ENCODE results near the gene DHRSX.
"Not testable (repeated sequence)": the region's sequence is repeated elsewhere in the genome, so short reads cannot be mapped to it uniquely, and the experiment has no call there.

The DHRSX gene

GRCh38 chrX:2497961-2498780 lies 2.6 kb downstream of the DHRSX start:
- no peak for DNase-seq

DNA sequence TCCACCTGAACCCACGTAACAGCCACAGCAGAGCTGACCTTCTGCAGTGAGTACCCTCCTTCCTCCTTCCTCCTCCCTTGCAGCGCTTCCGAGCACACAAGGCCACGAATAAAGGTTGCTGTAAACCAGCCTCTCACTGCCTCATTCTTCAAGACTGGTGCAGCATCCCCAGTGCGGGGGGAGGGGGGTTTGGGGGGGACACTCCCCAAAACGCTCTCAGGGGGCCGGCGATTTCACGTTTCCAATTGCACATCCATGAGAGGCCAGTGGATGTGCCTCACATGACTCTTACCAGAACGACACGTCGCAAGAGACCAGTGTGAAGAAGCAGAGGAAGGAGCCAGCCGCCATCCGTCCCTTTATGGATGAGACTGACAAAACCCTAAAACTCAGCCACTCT lies 5.2 kb downstream of the DHRSX start:
- no peak for DNase-seq

- no peak for DNase-seq
These were observed 8.1 kb downstream of the DHRSX start for GRCh38 chrX:2492531-2493218.

GRCh38 chrX:2490634-2491033 lies 10.1 kb downstream of the DHRSX start:
- DNase-seq: no peak

DNA sequence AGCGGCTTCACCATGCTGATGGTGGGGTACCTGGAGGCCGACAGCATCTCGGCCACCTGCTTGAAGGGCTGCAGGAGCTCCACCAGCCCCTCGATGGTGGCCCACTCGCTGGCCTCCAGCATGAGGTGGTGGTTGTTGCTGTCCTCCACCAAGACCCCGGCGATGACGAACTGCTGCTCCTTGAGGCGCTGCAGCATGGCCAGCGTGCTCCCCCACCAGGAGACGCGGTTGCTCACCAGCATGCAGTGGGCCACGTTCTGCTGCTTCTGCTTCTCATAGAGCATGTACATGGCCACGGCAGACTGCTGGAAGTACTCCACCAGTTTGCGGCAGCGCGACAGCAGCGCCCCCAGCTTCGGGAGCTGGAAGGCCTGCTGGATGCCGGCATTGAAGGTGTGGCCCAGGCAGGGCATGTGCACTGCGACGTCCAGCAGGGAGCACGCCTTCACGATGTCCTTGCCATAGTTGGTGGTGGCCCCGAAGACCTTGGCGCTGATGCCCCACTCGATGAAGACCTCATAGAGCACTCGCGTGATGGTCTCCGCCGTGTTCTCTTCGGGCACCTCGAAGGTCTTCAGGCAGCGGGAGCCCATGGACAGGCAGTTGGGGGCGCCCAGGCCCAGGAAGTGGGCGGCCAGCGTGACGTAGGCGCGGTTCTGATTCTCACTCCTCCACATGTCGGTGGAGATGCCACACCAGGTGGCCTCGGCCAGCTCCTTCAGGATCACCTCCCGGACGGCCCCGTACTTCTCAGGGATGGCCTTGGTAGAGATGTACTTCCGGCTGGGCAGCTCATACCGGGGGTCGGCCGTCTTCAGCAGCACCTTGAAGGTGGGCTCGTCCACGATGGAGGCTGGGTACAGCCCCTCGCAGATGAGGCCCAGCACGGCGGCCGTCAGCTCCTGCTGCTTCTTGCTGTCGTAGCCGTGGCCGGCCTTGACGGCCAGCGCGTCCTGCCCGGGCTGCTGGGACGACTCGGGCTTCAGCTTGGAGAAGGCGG lies 11.0 kb downstream of the DHRSX start:
- DNase-seq: no peak

GRCh38 chrX:2488621-2489285 lies 12.0 kb downstream of the DHRSX start:
- DNase-seq: no peak

DNA sequence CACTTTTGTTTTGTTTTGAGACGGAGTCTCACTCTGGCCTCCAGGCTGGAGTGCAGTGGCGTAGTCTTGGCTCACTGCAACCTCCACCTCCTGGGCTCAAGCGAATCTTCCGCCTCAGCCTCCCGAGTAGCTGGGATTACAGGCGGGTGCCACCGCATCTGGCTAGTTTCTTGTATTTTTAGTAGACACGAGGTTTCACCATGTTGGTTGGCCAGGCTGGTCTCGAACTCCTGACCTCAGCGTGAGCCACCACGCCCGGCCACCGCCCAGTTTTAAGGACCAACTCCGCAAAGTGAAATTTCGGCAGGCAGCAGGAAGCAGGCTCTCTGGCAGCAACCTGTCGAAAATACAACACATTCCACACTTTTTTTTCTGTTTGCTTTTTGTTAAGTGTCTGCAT lies 13.4 kb downstream of the DHRSX start:
- DNase-seq: no peak

DNA sequence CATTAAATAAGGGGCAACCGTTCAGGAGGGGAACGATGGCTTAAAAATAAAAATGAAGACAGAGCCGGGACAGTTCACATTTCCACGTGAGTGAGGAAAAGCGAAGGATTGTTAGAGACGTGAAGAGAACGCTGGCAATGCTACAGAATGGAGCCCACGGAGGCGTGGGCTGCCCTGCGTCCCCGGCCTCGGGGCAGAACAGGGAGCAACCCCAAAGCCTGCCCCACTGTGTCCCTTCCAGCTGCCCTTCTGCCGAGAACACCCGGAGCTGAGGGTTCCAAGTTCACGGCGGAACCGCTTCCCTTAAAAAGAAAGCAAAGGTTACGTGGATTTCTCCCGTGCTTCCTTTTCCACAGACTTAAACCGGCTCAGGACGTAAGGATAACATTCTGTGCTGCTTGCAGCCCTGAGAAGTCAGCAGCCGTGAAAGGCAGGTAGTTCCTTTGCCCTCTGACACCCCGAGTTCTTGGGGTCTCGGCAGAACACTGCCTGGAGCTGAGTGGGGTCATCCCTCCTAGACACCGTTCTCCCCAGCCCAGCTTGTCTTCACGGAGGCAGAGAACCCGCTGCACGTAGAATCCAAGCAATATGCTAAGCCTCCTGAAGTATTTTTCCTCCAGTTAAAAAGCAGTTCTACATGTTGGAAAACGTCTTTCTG lies 14.2 kb downstream of the DHRSX start:
- DNase-seq: no peak

DNA sequence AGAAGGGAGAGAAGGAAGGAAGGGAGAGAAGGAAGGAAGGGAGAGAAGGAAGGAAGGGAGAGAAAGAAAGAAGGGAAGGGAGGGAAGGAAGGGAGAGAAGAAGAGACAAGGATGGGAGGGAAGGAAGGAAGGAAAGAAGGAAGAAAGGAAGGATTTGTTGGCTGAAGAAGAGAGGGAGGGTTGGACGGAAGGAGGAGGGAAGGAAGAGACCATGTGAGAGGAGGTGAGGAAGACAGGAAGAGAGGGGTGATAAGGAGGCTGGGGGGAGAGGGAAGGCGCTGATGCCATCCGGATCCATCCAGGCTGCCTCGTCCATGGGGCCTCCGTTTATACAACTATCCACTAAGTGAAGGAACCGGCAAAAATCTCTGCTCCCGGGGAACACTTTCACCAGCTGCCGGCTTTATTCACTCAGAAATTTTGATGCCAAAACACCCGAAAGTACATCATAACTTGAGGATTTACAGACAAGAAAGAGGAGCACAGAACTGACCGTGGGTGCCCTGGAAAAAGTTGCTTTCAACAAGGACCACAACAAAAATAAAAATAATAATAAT lies 14.9 kb downstream of the DHRSX start:
- no peak for DNase-seq

- DNase-seq: no peak
These were observed 15.8 kb downstream of the DHRSX start for GRCh38 chrX:2484721-2485648.

- DNase-seq: no peak
These were observed 16.5 kb downstream of the DHRSX start for GRCh38 chrX:2484256-2484655.

DNA sequence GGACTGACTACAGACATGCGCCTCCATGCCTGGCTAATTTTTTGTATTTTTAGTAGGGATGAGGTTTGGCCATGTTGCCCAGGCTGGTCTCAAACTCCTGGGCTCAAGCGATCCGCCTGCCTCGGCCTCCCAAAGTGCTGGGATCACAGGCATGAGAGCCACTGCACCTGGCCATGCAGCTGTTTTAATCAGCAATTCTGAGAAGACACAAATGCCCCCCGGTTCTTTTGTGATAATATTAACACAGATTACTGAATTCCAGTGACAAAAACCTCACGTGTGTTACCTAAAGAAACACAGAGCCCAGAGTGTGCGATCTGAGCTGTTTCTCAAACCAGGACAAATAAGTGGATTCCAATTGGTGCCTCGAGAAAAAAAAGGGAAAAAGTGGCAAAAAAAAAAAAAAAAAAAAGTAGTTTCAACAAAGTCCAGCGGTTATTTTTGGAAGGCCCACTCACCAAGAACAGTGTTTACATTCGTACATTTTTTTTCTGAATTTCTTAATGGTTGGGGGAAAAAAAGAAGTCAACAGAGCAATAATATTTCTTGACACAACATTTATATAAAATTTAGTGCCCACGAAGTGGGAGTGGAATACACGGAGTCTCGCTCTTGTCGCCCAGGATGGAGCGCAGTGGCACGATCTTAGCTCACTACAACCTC lies 17.2 kb downstream of the DHRSX start:
- DNase-seq: no peak

- not testable (repeated sequence) for DNase-seq
These were observed 19.2 kb downstream of the DHRSX start for GRCh38 chrX:2481597-2481996.

DNA sequence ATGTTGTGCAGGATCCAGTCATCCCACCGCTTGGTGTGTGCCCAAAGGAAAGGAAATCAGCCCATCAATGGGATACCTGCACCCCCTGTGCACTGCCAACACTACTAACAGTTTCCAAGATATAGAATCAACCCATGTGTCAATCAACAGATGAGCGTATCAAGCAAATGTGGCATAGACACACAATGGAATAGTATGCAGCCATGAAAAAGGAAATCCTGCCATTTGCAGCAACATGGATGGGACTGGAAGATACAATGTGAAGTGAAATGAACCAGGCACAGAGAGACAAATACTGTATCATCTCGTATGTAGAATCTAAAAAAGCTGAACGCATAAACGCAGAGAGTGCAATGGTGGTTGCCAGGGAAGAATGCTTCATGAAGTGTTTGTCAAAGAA lies 20.8 kb downstream of the DHRSX start:
- not testable (repeated sequence) for DNase-seq

- no peak for DNase-seq
These were observed 21.4 kb downstream of the DHRSX start for GRCh38 chrX:2479420-2479780.

- DNase-seq: no peak
These were observed 22.0 kb downstream of the DHRSX start for GRCh38 chrX:2478546-2479419.

- not testable (repeated sequence) for DNase-seq
These were observed 23.5 kb downstream of the DHRSX start for GRCh38 chrX:2477313-2477712.

DNA sequence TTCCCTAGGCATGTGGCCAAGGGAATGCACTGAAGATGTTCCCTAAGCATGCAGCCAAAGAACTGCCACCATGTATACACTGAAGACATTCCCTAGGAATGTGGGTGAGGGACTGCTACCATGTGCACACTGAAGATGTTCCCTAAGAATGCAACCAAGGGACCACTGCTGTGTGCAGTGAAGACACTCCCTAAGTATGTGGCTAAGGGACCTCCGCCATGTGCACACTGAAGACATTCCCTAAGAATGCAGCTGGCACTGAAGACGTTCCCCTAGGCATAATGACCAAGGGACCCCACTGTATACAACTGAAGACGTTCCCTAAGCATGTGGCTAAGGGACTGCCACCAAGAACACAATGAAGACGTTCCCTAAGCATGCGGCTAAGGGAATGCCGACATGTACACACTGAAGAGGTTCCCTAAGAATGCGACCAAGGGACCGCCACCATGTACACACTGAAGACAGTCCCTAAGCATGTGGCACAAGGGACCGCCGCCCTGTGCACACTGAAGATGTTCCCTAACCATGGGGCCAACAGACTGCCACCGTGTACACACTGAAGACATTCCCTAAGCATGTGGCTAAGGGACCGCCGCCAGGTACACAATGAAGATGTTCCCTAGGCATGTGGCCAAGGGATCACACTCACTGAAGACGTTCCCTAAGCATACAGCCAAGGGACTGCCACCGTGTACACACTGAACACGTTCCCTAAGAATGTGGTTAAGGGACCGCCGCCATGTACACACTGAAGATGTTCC lies 25.6 kb downstream of the DHRSX start:
- DNase-seq: no peak
